Measurements from ENCODE around the gene ATP6V0D1.
"Not testable (repeated sequence)": the region's sequence is repeated elsewhere in the genome, so short reads cannot be mapped to it uniquely, and the experiment has no call there.

ATP6V0D1 gene

GRCh38 chr16:67426022-67426421 lies 54.9 kb downstream of the ATP6V0D1 start:
- no peak for DNase-seq

DNA sequence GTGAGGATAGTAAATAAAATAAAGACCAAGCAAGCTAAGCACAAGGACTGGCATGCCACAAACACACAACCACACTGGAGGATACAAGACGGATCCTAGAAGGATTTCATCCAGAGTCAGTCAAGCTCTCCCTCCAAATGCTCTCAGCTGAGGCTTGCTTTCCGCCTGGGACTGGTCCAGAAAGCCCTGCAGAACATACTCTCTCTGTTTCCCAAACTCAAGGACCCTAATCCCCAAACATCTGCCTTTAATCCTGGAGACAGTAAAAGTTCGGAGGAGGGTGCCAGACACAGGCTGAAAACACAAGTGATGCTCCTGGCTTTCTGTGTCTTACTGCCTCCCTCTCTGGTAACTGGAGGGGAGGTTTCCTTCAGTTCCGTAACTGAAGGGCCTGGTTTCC lies 55.4 kb downstream of the ATP6V0D1 start:
- no peak for DNase-seq

- DNase-seq: no peak
Measured at GRCh38 chr16:67425061-67425460, 55.9 kb downstream of the ATP6V0D1 start.

DNA sequence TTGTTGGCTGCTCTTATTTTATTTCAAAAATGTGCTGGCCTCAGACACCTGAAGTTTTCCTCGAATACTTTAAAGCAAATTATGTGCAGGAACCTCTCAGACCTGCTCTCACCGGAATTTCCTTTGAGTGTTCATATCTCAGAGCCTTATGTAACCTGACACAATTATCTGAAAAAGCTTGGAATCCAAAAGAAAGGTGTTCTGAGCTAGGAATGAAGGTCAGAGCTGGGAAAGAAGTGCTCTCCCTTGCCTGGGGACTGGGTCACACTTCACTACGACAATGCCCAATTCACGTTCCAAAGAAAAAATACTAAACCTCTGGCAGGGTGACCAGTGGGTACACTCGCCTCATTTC lies 56.7 kb downstream of the ATP6V0D1 start:
- no peak for DNase-seq

DNA sequence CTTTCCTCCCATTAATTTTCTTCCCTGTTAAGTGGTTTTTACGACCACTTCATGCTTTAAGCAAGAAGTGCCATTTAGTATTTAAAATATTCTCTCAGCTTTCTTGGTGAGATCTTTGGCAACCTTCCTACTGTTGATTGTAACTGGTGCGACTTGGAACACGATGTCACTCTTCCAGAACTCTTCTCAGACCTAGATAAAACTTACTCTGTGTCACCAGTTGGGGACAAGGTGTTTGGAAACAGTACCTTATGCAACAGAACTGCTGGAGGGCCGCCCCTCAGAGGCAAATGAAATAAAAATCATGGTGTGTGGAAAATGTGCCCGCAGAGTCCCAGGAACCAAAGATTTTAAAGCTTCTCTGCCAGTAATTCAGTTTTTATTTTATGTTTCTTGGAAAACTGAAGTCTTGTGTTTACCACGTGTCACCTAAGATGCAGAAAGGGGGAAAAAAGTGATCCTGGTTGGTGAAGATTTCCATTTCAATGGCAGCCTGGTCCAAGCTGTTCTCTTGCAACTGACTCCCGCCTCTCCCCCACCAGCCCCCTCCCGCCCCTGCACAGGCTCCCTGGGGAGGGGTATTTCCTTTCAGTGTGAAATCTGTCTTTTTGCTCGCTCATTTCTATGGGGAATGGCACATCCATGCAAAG lies 57.2 kb downstream of the ATP6V0D1 start:
- DNase-seq: no peak

- DNase-seq: no peak
Measured at GRCh38 chr16:67423015-67423414, 57.9 kb downstream of the ATP6V0D1 start.

DNA sequence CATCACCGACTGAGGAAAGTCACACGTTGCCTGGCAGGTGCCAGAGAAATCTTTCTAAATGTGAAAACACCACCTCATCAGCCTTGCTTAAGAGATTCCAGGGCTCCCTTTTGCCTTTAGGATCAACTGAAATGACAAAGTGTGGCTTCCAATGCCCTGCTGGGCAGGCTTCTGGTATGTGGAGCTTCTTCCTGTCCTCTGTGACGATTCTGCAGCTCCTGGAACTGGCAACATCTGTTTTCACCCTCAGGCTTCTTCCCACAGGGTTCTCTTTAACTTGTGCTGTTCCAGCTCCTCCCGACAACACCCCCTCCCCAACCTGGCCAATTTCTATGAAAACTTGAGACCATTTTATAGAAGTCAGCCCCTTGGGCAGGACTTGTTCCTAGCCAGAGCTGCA lies 59.9 kb downstream of the ATP6V0D1 start:
- no peak for DNase-seq

DNA sequence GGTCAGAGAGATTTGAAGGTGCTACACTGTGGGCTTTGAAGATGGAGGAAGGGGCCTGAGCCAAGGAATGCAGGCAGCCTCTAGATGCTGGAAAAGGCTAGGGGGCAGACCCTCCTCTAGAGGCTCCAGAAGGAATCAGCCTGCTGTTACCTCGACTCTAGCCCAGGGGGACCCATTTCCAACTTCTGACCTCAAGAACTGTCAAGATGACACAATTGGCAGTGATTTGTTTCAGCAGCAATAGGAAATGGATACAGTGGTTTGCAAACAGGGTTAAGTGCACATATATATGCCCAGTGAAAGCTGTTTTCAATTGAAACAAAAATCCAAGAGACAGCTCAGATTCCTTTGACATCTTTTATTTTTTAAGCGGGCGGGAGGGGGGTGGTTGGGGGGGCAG lies 61.0 kb downstream of the ATP6V0D1 start:
- DNase-seq: no peak

DNA sequence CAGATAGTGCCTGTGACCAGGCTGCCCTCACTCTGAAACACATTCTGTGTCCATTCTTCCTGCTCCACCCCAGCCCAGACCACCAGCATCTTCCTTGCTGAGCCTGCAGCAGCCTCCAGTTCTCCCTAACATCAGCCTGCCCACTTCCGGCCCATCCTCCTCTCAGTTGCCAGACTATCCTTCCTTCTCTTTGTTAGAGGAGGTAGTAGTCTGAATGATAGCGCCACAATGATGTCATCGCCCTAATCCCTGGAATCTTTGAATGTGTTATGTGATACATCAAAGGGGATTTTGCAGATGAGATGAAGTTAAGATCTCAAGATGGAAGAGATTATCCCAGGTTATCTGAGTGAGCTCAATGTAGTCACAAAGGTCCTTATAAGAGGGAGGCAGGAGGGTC lies 61.5 kb downstream of the ATP6V0D1 start:
- DNase-seq: no peak

DNA sequence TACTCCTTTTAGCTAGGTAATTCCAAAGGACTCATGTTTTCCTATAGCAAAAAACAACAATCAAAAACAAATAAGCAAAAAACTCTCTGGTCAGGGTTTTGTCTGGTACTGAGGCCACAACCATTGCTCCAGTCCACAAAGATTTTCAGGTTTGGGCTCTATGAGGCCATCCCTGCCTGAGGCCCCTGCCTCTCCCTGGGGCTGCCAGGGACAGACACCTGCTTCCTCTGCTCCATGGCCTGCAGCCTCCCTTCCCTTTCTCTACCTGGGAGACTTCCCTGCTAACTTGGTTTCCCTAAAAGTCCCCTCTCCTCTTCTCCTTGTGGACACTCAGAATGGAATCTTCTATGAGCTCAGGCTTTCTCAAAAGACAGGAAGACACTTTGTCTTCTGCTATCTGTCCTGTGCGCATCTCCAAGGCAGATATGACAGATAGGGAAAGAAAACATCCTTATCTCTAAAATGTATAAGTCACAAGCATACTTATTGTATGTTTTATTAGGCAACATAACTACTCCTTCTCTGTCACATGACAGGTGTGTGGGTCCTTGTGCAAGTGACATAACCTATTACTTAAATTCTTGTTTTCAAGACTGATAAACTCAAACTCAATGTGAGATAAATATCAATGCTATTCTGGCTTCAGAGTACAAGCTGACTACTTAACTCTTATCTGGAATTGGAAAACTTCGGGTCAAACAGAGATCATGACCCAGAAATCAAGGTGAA lies 63.5 kb downstream of the ATP6V0D1 start:
- DNase-seq: no peak

DNA sequence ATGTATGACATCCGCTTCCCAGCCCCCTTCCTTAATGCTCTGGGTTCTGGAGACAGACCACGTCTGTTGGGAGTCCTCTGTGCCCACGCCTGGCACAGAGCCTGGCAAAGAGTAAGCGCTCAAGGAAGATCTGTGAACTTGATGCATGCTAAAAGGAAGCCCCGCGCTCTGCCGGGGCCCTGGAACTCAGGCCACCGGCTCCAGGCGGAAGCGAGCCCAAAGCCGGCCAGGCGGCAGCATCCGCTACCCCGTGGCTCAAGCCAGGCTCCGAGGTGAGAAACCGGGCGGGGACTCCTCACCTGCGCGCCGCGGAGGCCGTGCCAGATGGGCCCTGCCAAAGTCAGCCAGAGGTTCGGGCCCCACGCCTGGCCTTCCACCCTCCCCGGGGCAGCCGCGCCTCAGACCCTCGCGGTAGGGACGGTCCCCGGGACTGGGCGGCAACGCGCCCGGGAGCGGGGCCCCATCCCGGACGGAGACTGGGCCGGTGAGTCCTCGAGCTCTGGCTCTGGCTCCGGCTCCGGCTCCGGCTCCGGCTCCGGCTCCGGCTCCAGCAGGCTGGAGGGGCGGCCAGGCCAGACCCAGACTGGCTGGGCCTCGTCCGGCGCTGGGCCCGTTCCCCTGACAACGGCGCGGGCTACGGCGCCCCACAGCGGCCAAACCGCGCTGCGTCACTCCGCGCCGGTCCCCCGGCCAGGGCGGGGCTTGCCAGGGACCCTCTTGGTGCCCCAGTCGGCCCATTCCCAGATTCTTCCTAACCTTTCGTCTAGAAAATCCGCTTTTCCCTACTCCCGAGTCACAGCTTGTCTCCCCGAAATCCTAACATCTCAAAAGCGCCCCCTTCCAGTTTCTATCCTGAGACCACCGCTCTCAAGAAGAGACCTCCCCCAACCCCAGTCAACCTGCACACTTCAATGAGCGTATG lies 64.8 kb downstream of the ATP6V0D1 start, which contains the start of gene ZDHHC1:
Gene ZDHHC1, minus strand, starts transcription at position 606 of the 922 bp plus-strand sequence. CDS start 8,702 bp downstream, outside the sequence.
- DNase-seq: peak; percentile 31 to 54

GRCh38 chr16:67415421-67415820 lies 65.5 kb downstream of the ATP6V0D1 start:
- DNase-seq: not testable (repeated sequence)

GRCh38 chr16:67413978-67414911 lies 66.7 kb downstream of the ATP6V0D1 start:
- no peak for DNase-seq

GRCh38 chr16:67412294-67412693 lies 68.7 kb downstream of the ATP6V0D1 start:
- DNase-seq: no peak

DNA sequence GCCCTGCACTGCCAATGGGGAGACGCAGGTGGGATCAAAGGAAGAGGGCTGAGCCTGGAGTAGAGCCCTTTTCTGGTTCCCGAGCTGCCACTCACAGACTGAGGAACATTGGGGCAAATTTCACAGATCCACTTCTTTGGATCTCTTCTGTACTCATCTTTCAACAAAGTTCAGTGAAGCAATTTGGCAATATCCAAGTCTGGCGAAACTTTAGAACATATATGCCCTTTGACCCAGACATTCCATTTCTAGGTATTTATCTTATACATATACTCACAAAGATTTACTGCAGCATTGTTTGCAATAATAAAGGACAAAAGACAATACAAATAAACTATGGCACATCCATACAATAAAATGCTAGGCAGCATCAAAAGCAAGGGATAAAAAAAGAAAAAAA lies 69.6 kb downstream of the ATP6V0D1 start:
- DNase-seq: no peak

DNA sequence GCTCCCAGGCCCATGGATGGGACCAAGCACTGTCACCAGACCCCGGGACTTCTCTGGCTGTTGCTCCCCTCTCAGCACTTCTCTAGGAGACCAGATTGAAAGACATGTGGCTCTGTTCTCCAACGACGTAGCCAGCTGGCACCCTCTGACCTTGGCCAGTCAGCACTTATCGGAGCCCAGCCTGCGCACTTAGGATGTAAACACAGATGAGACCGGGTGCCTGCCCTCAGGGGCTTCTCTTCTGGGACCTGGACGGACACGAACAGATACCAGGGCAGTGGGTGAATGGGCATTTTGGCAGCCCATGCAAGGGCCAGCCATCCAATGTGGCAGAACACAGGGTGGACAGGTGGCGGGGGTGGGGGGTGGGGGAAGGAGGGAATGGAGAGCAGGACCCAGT lies 71.3 kb downstream of the ATP6V0D1 start:
- DNase-seq: no peak

DNA sequence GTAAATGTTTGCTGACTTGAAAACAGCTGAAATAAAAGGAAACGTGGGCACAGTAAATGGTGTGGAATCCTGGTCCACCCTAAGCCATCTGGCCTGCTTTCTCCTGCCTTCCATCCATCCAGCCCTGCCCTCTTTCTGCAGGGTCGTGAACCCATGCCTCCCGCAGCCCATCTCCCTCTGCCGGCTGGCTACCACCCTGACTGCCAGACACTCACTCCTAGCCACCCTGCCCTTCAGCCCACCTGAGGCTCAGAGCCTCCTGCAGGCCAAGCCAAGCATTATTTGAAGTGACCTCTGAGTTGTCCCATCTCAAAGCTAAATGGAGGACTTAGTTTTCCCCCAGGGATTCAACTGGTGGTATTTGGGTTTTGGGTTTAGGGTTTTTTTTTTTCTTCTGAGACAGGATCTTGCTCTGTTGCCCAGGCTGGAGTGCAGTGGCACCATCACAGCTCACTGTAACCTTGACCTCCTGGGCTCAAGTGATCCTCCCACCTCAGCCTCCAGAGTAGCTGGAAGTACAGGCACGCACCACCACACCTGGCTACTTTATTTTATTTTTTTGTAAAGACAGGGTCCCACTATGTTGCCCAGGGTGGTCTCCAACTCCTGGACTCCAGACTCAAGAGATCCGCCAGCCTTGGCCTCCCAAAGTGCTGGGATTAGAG lies 73.0 kb downstream of the ATP6V0D1 start:
- DNase-seq: no peak

GRCh38 chr16:67407176-67407787 lies 73.7 kb downstream of the ATP6V0D1 start:
- no peak for DNase-seq

- no peak for DNase-seq
Measured at GRCh38 chr16:67406111-67406971, 74.6 kb downstream of the ATP6V0D1 start.

- no peak for DNase-seq
Measured at GRCh38 chr16:67405336-67405735, 75.6 kb downstream of the ATP6V0D1 start.

All from CD4-positive, alpha-beta T cell treated with Interferon alpha-2 for 1 hour (primary cell).